Measurements from ENCODE around the gene ATP6V0D1.

DNA sequence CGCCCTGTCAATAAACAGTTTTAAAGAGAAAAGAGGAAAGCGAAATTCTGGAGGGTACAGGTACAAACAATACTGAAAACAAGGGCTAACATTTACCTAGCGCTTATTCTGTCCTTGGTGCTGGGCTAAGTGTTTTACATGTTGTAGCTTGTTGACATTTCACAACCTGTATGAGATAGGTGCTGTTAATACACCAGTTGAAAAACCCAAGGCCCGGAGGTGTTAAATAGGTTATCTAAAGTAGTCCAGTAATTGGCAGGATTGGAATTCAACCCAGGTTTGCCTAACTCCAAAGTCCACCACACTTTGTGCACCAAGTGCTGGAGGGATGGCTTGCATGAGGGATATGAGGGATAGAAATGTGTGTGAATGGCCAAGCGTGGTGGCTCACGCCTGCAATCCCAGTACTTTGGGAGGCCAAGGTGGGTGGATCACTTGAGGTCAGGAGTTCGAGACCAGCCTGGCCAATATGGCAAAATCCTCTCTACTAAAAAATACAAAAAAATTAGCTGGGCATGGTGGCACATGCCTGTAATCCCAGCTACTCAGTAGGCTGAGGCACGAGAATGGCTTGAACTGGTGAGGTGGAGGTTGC, 2.9 kb downstream of the ATP6V0D1 start:
- TF ChIP-seq, protein P1, sequence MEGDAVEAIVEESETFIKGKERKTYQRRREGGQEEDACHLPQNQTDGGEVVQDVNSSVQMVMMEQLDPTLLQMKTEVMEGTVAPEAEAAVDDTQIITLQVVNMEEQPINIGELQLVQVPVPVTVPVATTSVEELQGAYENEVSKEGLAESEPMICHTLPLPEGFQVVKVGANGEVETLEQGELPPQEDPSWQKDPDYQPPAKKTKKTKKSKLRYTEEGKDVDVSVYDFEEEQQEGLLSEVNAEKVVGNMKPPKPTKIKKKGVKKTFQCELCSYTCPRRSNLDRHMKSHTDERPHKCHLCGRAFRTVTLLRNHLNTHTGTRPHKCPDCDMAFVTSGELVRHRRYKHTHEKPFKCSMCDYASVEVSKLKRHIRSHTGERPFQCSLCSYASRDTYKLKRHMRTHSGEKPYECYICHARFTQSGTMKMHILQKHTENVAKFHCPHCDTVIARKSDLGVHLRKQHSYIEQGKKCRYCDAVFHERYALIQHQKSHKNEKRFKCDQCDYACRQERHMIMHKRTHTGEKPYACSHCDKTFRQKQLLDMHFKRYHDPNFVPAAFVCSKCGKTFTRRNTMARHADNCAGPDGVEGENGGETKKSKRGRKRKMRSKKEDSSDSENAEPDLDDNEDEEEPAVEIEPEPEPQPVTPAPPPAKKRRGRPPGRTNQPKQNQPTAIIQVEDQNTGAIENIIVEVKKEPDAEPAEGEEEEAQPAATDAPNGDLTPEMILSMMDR (IDR thresholded peaks at IDR 0.05), result no peak
- no peak for TF ChIP-seq POLR2A (IDR thresholded peaks at IDR 0.05)
